H1 (cell line): ENCODE measurements around the gene AGAP1. TPM values are rescaled to one million over a fixed set of nuclear protein-coding genes. Genes with fewer than 3 reads are reported as not detected.

Experiments
- BRCA1 ChIP-seq: IDR thresholded peaks from 2 replicates; pipeline ENCODE4 v1.6.1; 2012; ENCODE audit warnings: low read depth, low read length, improper control_type of control experiment
- CBX5 ChIP-seq: fragments of 300-800, 300-1000 bp; sonication (generic); IDR thresholded peaks from 2 replicates; pipeline ENCODE4 v1.7.1; 2016; ENCODE audit warnings: antibody characterized with exemption, low read length, low read depth
- CBX8 ChIP-seq: fragments of 300-800, 300-1000 bp; sonication (generic); IDR thresholded peaks from 2 replicates; pipeline ENCODE4 v1.7.1; 2016; ENCODE audit warnings: low read depth, low read length, borderline replicate concordance
- CHD7 ChIP-seq: fragments of 300-600 bp; sonication (generic); IDR thresholded peaks from 2 replicates; pipeline ENCODE4 v1.7.1; 2012; ENCODE audit warnings: low read length, moderate library complexity, mild to moderate bottlenecking, inconsistent platforms; ENCODE audit not compliant: insufficient replicate concordance
- EGR1 ChIP-seq: IDR thresholded peaks from 2 replicates; pipeline ENCODE4 v1.6.1; 2011; ENCODE audit warnings: low read depth, low read length, borderline replicate concordance
- NANOG ChIP-seq: IDR thresholded peaks from 2 replicates; pipeline ENCODE4 v1.6.1; 2011; ENCODE audit warnings: low read length, low read depth, mild to moderate bottlenecking, inconsistent platforms; ENCODE audit not compliant: insufficient read depth, poor library complexity, severe bottlenecking
- POLR2A ChIP-seq, 2 experiments: IDR thresholded peaks; 1 replicate in 1 of 2; 2 replicates in 1 of 2; pipeline ENCODE4 v1.6.1; 2011; ENCODE audit warnings: low read depth in 2 of 2, low read length in 2 of 2, mild to moderate bottlenecking in 2 of 2; ENCODE audit errors: control extremely low read depth in 1 of 2
- RNF2 ChIP-seq: fragments of 200-900, 300-1000 bp; sonication (generic); IDR thresholded peaks from 2 replicates; pipeline ENCODE4 v1.7.1; 2016; ENCODE audit warnings: borderline replicate concordance, low read depth, mild to moderate bottlenecking, antibody characterized with exemption, low read length; ENCODE audit not compliant: poor library complexity, severe bottlenecking; ENCODE audit errors: missing control alignments
- polyA plus RNA-seq, 7 experiments: library from polyadenylated mRNA; depleted of rRNA in 3 of 7; stranded (reverse) in 5 of 7; unstranded in 2 of 7; fragments of >200 nt in 5 of 7; fragments of 200-250 nt in 2 of 7; gene quantifications; 1 replicate in 5 of 7; 2 replicates in 1 of 7; 4 replicates in 1 of 7; pipeline versions ENCODE4 v1.2.1 to v1.2.3, GENCODE V29; 2011 to 2013; ENCODE audit warnings: missing spikeins in 2 of 7, mixed read lengths in 2 of 7
- total RNA-seq: library from RNA; stranded (reverse); fragmentation: NEBNext Ultra II Directional; extraction: Animal tissue kit (Norgen Biotek cat#: 25700); gene quantifications from 2 replicates; pipeline ENCODE4 v1.2.1, GENCODE V29; 2021

Gene AGAP1
- total and polyA plus RNA-seq, 2 of the 8 experiments (the other 6 are each of a cell fraction or from before 2014, with no cell fraction given): 18.1 to 39.4 TPM

DNA sequence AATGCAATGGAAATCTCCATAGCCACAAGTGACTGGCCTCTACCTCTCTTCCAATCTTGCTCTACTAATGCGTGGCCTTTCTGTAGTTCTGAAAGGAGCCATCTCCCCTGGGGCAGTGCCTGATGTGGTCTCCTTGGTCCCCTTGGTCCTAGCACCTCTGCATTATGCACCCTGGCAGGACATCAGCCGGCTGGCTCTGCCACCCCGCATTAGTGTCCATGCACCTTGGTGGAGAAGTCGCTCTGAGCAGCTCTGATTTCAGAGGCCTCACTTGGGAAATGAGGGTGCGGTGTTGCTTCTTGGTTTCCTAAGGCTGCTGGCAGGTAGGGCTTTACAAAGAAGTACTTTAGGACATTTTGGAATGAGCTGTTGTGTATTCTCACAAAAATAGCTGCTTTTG lies 356.4 kb downstream of the AGAP1 start (continued):
- TF ChIP-seq CHD7 (no peak), NANOG (no peak), CBX5 (no peak), POLR2A (IDR thresholded peaks at IDR 0.05; ENCODE audit: control extremely low read depth in 1 of 2, low read depth in 2 of 2, low read length in 2 of 2) (no peak), RNF2 (no peak), BRCA1 (no peak), EGR1 (no peak), CBX8 (no peak)
